ENCODE results near the gene ZSCAN4. TPM values are rescaled to one million over a fixed set of nuclear protein-coding genes. Genes with fewer than 3 reads are reported as not detected.

The ZSCAN4 gene
- polyA plus RNA-seq, 2 of the 4 experiments (the other 2 are of a cell fraction), result 0.04 TPM; not detected in 1

GRCh38 chr19:57701625-57702024 is 32.9 kb downstream of the ZSCAN4 start:
- WGBS (ENCODE audit: missing lambda C conversion rate), result 89% methylated on average over 6 of the region's 6 CpGs
- no peak for TF ChIP-seq BHLHE40 (IDR thresholded peaks at IDR 0.05; ENCODE audit: low read depth, low read length)
- TF ChIP-seq HOXA7 (CRISPR knock-in tag; IDR thresholded peaks at IDR 0.05), result no peak
- no peak for TF ChIP-seq EP300 (IDR thresholded peaks at IDR 0.05)
- TF ChIP-seq, protein P1, sequence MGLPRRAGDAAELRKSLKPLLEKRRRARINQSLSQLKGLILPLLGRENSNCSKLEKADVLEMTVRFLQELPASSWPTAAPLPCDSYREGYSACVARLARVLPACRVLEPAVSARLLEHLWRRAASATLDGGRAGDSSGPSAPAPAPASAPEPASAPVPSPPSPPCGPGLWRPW (IDR thresholded peaks at IDR 0.05), result no peak
- TF ChIP-seq RARB (CRISPR knock-in tag; IDR thresholded peaks at IDR 0.05), result no peak
- TF ChIP-seq EHMT2 (IDR thresholded peaks at IDR 0.05; ENCODE audit: low read depth), result no peak
- no peak for TF ChIP-seq NPAS2 (CRISPR knock-in tag; IDR thresholded peaks at IDR 0.05; ENCODE audit: borderline replicate concordance)
- TF ChIP-seq HOXB5 (CRISPR knock-in tag; IDR thresholded peaks at IDR 0.05), result no peak
- no peak for TF ChIP-seq NFE2L2 (conservative IDR thresholded peaks at IDR 0.05; ENCODE audit: low read length)
- no peak for TF ChIP-seq MAZ (IDR thresholded peaks at IDR 0.05; ENCODE audit: borderline replicate concordance, low read depth, low read length)
- TF ChIP-seq JUNB (IDR thresholded peaks at IDR 0.05), result no peak
- TF ChIP-seq, protein P2, sequence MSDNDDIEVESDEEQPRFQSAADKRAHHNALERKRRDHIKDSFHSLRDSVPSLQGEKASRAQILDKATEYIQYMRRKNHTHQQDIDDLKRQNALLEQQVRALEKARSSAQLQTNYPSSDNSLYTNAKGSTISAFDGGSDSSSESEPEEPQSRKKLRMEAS (IDR thresholded peaks at IDR 0.05), result no peak
- TF ChIP-seq FOSL2 (IDR thresholded peaks at IDR 0.05), result no peak
- TF ChIP-seq FOSL2 (CRISPR knock-in tag; IDR thresholded peaks at IDR 0.05), result no peak
- TF ChIP-seq ELK1 (IDR thresholded peaks at IDR 0.05; ENCODE audit: low read depth, low read length), result no peak
- no peak for TF ChIP-seq TFCP2L1 (CRISPR knock-in tag; IDR thresholded peaks at IDR 0.05)
- TF ChIP-seq RCOR1 (IDR thresholded peaks at IDR 0.05; ENCODE audit: low read depth, low read length), result no peak
- TF ChIP-seq RNF2 (IDR thresholded peaks at IDR 0.05; ENCODE audit: borderline replicate concordance, low read depth), result no peak
- no peak for TF ChIP-seq KDM5A (IDR thresholded peaks at IDR 0.05)
- Histone ChIP-seq H3K4me3 (no peak overlapping the region), H3K4me1 (no peaks in the 10 kb centered on the region), H3K27ac (no peak overlapping the region), H3K4me2 (no peak overlapping the region), H3K9me3 (peaks cover 95% of the 10 kb centered on the region)
- ATAC-seq, result no peak
- POLR2A ChIA-PET, result no interaction called here
- CTCF ChIA-PET, result no interaction called here
- FAIRE-seq, result no peak
- DNase-seq (ENCODE audit: low read depth in 1 of 2, low spot score in 1 of 2), result no peak

DNA sequence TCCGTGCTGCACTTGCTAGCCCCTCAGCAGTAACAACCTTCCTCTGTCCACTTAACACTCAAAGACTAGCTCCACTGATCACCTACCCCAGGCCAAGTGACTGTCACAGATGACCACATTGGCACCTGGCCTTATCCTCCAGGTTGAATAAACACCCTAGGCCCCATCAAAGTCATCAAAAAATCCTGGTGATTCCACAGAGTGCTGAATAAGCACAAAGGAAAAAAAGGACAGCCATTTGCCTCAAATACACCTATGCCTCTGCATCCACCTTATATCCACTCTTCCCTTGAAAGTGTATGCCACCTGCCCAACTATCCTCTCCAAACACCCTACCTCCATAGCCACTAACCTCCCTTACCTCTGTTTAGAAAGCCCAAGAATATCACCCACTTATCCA is 37.6 kb downstream of the ZSCAN4 start:
- TF ChIP-seq, protein P3, sequence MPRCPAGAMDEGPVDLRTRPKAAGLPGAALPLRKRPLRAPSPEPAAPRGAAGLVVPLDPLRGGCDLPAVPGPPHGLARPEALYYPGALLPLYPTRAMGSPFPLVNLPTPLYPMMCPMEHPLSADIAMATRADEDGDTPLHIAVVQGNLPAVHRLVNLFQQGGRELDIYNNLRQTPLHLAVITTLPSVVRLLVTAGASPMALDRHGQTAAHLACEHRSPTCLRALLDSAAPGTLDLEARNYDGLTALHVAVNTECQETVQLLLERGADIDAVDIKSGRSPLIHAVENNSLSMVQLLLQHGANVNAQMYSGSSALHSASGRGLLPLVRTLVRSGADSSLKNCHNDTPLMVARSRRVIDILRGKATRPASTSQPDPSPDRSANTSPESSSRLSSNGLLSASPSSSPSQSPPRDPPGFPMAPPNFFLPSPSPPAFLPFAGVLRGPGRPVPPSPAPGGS (IDR thresholded peaks at IDR 0.05), result no peak
- TF ChIP-seq MAFK (IDR thresholded peaks at IDR 0.05; ENCODE audit: partially characterized antibody) (peak; percentile 80), RARB (CRISPR knock-in tag; IDR thresholded peaks at IDR 0.05) (no peak)
- ATAC-seq (no peak), FAIRE-seq (no peak), DNase-seq (ENCODE audit: low read depth in 1 of 2, low spot score in 1 of 2) (no peak)
- Histone ChIP-seq H3K4me1 (no peaks in the 10 kb centered on the region), H3K4me3 (no peak overlapping the region), H3K27ac (no peak overlapping the region), H3K4me2 (no peak overlapping the region), H3K9me3 (peaks cover 95% of the 10 kb centered on the region)
- CTCF ChIA-PET, result no interaction called here
- POLR2A ChIA-PET, result no interaction called here
- WGBS (ENCODE audit: missing lambda C conversion rate), result 95% methylated on average over 1 of the region's 1 CpG

DNA sequence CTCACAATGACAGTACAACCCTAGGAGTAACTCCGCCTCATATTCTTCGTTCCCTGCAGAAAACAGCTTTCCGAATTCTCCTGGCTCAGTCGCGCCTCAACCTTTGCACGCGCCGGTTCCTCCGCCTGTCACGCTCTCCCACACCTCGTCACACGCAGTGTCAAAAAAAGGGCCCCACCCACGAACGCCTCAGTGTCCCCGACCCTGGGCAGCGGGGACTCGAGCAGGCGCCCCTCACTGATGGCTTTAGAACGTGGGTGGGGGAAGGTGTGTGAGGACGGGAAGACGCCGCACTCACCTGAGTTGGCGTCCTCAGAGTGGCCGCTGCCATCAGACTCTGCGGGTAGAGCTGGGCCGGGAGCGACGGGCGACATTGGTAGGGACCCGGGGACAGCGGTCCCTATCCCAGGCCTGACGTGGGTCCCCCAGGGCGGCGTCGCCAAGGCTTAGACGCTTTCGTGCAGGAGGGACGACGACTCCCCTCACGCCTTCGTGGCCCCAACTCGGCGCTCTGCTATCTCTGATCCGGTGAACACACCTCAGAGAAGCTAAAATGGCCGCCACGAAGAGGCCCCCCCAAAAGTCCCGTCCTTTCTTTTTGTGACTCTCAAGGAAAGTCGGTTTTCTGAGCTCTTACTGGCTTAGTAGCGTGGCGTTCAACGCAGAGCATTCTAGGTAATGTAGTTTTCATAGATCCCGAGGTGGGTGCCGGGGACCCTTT is 40.1 kb downstream of the ZSCAN4 start, which contains the start of gene ZNF154:
Gene ZNF154, minus strand, starts transcription at position 564 of the 721 bp plus-strand sequence. Its CDS starts 233 bp downstream, at position 331.
- no peak within 1 kb of the TSS for H3K27ac ChIP-seq
- no peak for ATAC-seq
- H3K4me2 ChIP-seq, result no peak within 1 kb of the TSS
- CTCF ChIA-PET, result no interaction called here
- POLR2A ChIA-PET, result no interaction called here
- no peaks in the 10 kb centered on the region for H3K4me1 ChIP-seq
- peaks cover 92% of the 10 kb centered on the region for H3K9me3 ChIP-seq
- H3K4me3 ChIP-seq, result no peak within 1 kb of the TSS
- WGBS (ENCODE audit: missing lambda C conversion rate), result 88% methylated on average over 45 of the region's 53 CpGs
- no peak for FAIRE-seq
- no peak for DNase-seq (ENCODE audit: low read depth in 1 of 2, low spot score in 1 of 2)
- TF ChIP-seq HOXB13 (CRISPR knock-in tag; IDR thresholded peaks at IDR 0.05; ENCODE audit: low read depth) (no peak), KDM1A (IDR thresholded peaks at IDR 0.05; ENCODE audit: low read depth) (no peak), CHD2 (IDR thresholded peaks at IDR 0.05; ENCODE audit: low read length, partially characterized antibody) (no peak), CTCF (IDR thresholded peaks at IDR 0.05) (no peak), FOSL2 (IDR thresholded peaks at IDR 0.05) (no peak), FOSL2 (CRISPR knock-in tag; IDR thresholded peaks at IDR 0.05) (no peak)
- TF ChIP-seq, protein P4, sequence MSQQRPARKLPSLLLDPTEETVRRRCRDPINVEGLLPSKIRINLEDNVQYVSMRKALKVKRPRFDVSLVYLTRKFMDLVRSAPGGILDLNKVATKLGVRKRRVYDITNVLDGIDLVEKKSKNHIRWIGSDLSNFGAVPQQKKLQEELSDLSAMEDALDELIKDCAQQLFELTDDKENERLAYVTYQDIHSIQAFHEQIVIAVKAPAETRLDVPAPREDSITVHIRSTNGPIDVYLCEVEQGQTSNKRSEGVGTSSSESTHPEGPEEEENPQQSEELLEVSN (IDR thresholded peaks at IDR 0.05; ENCODE audit: borderline replicate concordance, low read depth), result no peak

Measured in A549 (cell line).